Germinal center (tissue), 1 donor: ENCODE results near the gene INHBB.
A peak's percentile ranks its signal among the peaks of the same experiment; 100 is the strongest.

Experiments
- DNase-seq: peaks from one replicate; pipeline ENCODE4 v3.0.0; 2012; ENCODE audit warnings: mixed read lengths, low spot score

INHBB gene

DNA sequence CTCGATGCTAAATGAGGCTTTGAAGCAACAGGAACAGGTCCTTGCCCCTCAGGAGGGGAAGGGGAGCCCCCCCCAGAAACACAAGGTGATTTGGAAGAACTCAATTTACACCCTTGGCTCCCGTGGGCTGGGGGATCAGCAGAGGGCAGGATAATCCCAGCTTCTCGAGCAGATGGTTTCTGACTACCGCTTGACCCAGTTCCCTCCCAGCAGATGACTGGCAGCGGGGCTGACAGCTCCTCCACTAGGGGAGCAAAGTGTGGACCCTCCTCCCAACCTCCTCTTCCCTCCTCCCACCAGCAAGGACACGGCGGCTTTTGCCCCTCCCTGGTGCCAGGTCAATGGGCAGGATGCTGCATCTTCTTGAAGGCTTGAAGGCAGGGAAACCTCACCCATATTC is 3.5 kb upstream of the INHBB start:
- DNase-seq = no peak

GRCh38 chr2:120343100-120343432 is 2.9 kb upstream of the INHBB start:
- no peak for DNase-seq

- DNase-seq = peak; percentile 59
These were observed 2.4 kb upstream of the INHBB start for GRCh38 chr2:120343433-120344105.

DNA sequence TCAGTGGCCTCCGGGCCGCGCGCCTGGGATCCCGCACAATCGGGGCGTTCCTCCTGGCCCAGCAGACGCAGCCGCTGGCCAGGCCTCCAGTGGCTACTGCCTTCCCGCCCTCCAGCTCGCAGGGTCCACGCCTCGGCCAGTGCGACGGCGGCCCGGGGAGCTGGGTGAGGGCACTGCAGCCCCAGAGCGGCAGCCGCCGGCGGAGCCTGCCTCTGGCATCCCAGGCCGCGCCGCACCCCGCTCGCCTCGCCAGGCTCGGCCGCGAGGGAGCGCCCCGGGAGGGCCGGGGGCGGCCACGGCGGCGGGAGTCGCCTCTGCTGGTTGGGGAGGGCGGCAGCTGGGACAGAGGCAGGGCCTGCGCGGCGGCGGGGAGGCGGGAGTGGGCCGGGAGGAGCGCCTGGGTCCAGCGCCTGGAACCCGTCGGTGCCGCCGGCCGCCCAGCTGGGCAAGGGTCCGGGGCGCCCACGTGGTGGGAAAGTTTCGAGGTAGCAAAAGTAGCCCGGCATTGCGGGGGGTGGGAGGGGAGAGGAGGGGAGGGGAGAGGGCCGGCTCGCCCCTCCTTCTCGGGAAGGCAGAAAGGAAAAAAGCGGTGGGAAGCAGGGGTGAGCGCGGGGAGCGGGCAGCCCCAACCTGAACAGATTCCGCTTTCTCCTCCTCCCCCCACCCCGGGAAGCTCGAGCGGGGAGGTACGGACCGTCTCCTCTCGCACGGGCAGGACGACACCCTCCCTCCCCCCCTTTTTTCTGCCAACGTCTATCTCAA is 1.5 kb upstream of the INHBB start:
- DNase-seq = no peak

- no peak for DNase-seq
These were observed 857 bp upstream of the INHBB start for GRCh38 chr2:120344976-120345581.

GRCh38 chr2:120345608-120346007 is 328 bp upstream of the INHBB start:
- DNase-seq = no peak

- no peak for DNase-seq
These were observed 877 bp downstream of the INHBB start for GRCh38 chr2:120346667-120347358.

DNA sequence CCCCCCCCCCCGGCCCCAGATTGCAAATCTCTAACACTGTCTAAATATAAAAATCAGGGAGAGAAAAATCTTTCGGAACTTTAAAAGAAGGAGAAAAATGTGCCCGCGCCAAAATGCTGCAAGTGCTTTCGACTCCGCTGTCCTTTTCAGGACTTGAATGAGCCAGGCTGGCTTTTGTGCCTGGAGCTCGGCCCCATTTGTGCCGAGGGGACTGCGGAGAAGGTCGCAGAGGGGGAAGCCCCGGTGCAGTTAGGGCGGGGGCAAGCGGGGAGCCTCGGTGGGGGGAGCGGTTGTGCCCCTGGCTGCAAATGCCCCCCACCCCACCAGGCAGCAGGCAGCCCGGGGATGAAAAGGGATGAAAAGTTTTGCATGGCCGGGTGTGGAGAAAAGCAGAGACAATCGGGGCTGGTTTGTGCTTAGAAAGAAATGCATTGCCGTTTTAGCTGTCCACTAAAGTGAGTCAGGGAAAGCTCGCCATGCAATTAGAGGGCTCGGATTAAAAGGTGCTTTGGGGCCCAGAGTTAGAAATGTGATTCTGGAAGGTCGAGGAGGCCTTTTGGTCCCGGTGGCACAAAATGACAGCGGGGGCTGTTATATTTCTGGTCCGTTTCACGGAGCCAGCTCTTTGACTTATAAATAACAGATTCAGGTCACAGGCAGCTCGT is 1.6 kb downstream of the INHBB start:
- no peak for DNase-seq

- no peak for DNase-seq
These were observed 2.3 kb downstream of the INHBB start for GRCh38 chr2:120348134-120348736.

- no peak for DNase-seq
These were observed 3.0 kb downstream of the INHBB start for GRCh38 chr2:120348737-120349439.

- DNase-seq = no peak
These were observed 3.5 kb downstream of the INHBB start for GRCh38 chr2:120349440-120349921.

DNA sequence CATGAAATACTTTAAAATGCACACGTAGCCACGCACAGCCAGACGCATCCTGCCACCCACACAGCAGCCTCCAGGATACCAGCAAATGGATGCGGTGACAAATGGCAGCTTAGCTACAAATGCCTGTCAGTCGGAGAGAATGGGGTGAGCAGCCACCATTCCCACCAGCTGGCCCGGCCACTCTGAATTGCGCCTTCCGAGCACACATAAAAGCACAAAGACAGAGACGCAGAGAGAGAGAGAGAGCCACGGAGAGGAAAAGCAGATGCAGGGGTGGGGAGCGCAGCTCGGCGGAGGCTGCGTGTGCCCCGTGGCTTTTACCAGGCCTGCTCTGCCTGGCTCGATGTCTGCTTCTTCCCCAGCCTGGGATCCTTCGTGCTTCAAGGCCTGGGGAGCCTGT is 4.1 kb downstream of the INHBB start:
- no peak for DNase-seq

GRCh38 chr2:120350801-120351320 is 4.9 kb downstream of the INHBB start:
- no peak for DNase-seq

DNA sequence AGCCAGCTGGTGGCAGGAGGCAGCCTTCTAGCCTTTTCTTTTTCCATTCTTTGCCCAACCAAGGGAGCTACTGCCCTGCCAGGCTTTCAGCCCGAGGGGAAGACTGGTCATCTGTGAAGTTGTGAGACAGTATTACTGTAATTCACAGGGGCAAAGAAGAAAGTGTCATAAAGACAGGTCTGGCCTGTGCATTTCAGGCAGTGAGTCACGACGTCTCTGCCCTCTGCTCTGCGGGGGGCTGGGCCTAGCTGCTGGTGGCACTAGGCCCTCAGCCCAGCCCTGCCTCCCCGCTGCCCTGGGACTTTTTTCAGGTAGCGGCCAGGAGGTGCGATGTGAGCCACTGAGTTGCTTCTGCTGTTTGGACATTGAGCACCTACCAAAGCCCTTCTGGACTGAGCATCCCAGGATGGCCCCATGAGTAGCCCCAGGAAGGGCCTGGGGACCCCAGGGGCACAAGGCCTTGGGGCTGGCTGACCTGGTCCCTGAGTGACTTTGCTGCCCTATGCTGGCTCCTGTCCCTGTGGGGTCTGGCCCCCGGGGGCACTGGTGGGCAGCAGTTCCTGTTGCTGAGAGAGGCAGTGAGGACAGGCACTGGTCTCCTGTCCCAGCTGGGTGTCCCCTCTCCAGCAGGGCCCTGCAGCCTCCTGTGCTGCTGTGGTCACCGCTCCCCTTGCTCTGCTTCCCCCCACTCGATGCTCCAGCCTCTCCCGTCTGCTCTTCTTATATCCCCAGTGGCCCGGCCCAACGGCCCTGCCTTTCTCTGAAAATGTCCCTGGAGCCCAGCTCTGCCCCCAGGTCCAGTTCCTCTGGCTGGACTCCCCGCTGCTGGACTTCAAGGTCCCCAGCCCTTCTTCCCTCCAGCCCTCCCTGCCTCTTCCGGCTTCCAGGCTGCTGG is 7.0 kb downstream of the INHBB start:
- no peak for DNase-seq

GRCh38 chr2:120353591-120353898 is 7.6 kb downstream of the INHBB start:
- no peak for DNase-seq

- no peak for DNase-seq
These were observed 8.0 kb downstream of the INHBB start for GRCh38 chr2:120353931-120354330.

- no peak for DNase-seq
These were observed 8.5 kb downstream of the INHBB start for GRCh38 chr2:120354467-120354866.

DNA sequence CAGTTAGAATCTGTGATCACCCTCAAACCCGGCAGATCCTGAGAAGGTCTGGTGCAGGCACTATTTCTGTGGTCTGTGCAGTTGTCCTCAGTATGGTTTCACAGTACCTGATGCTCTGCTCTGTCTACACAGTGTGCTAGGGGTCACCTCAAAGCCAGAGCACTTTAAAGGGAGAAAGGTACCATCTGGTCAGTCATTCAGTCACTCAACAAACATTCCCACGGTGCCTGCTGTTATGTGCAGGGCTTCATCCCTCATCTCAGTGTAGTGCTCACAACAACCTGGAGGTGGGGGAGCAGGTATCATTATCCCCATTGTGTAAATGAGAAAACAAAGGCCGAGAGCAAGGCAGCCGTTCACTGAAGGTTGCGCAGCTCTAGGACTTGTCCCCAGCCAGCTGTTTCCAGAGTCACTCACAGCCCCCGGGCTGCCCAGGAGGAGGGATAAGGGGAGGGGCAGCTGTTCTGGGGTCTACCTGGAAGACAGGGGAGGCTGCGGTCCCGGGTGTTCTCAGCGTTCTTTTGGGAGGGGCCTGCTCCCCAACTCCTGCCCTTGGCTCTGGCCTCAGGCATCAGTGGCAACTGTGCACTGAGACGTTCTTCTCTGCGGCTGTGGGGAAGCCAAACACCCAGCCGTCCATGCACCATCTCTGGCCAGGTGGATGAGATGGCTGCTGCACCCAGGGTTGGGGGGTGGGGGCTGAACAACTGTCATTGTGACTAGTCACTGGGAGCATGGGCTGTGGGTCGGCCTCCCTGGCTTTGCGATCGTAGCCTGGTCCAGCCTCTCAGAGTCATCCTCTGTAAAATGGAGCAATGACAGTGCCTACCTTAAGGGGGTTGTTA is 9.2 kb downstream of the INHBB start:
- DNase-seq = no peak

GRCh38 chr2:120355780-120356266 is 9.9 kb downstream of the INHBB start:
- DNase-seq = no peak
